Neural cell (in vitro differentiated cells): ENCODE measurements around the gene PEX7. TPM values are rescaled to one million over a fixed set of nuclear protein-coding genes. Genes with fewer than 3 reads are reported as not detected.

Experiments
- H2AFZ ChIP-seq: fragments of 200-600, 300-800 bp; sonication (generic), shearing (Covaris generic); 2 replicates; pipeline ENCODE4 v1.6.0; 2014; ENCODE audit warnings: low read depth, mild to moderate bottlenecking, antibody characterized with exemption, low read length, moderate library complexity
- H3F3A ChIP-seq: fragments of 200-600 bp; shearing (Covaris generic); 2 replicates; pipeline ENCODE4 v1.6.1; 2016; ENCODE audit warnings: mild to moderate bottlenecking, moderate library complexity, mixed read lengths, antibody characterized with exemption, low read length; ENCODE audit not compliant: insufficient read depth, poor library complexity, severe bottlenecking
- H3K27ac ChIP-seq: fragments of 200-600, 300-800 bp; sonication (generic), shearing (Covaris generic); 2 replicates; pipeline ENCODE4 v1.5.1; 2014; ENCODE audit warnings: mild to moderate bottlenecking, low read length, moderate library complexity
- H3K27me3 ChIP-seq: fragments of 300-800, 200-600 bp; sonication (generic), shearing (Covaris generic); 2 replicates; pipeline ENCODE4 v1.6.0; 2014; ENCODE audit warnings: mild to moderate bottlenecking, low read depth, low read length, moderate library complexity; ENCODE audit not compliant: insufficient read depth
- H3K36me3 ChIP-seq: fragments of 300-800, 200-600 bp; sonication (generic), shearing (Covaris generic); 2 replicates; pipeline ENCODE4 v1.5.1; 2014; ENCODE audit warnings: mild to moderate bottlenecking, antibody characterized with exemption, low read length, moderate library complexity; ENCODE audit not compliant: insufficient read depth
- H3K4me2 ChIP-seq: fragments of 300-800, 200-600 bp; sonication (generic), shearing (Covaris generic); 2 replicates; pipeline ENCODE4 v1.6.0; 2014; ENCODE audit warnings: mild to moderate bottlenecking, low read length
- H3K4me3 ChIP-seq: fragments of 300-800, 200-600 bp; sonication (generic), shearing (Covaris generic); 2 replicates; pipeline ENCODE4 v1.5.1; 2014; ENCODE audit warnings: mild to moderate bottlenecking, low read length, moderate library complexity
- H3K79me2 ChIP-seq: fragments of 200-600 bp; shearing (Covaris generic); replicated peaks from 2 replicates; pipeline ENCODE4 v1.6.0; 2014; ENCODE audit warnings: mild to moderate bottlenecking, low read length, moderate library complexity; ENCODE audit not compliant: insufficient read depth
- H3K9ac ChIP-seq: fragments of 300-800, 200-600 bp; sonication (generic), shearing (Covaris generic); 2 replicates; pipeline ENCODE4 v1.6.1; 2016; ENCODE audit warnings: mild to moderate bottlenecking, low read length, mixed read lengths
- H3K9me2 ChIP-seq: fragments of 200-600 bp; shearing (Covaris generic); 2 replicates; pipeline ENCODE4 v1.6.1; 2016; ENCODE audit warnings: mild to moderate bottlenecking, low read length, mixed read lengths; ENCODE audit not compliant: insufficient read depth
- H3K9me3 ChIP-seq: fragments of 200-600, 300-800 bp; sonication (generic), shearing (Covaris generic); 2 replicates; pipeline ENCODE4 v1.6.1; 2016; ENCODE audit warnings: mild to moderate bottlenecking, mixed run types, low read length, moderate library complexity, mixed read lengths
- H4K20me1 ChIP-seq: fragments of 200-600 bp; shearing (Covaris generic); 2 replicates; pipeline ENCODE4 v1.6.1; 2016; ENCODE audit warnings: mild to moderate bottlenecking, mixed run types; ENCODE audit not compliant: insufficient read depth
- EP300 ChIP-seq: fragments of 450-650 bp; conservative IDR thresholded peaks from 2 replicates; pipeline ENCODE4 v1.6.1; 2014; ENCODE audit warnings: antibody characterized with exemption, mild to moderate bottlenecking, moderate library complexity; ENCODE audit not compliant: poor library complexity, severe bottlenecking
- EZH2 ChIP-seq: fragments of 200-600, 300-800 bp; shearing (Covaris generic), sonication (generic); IDR thresholded peaks from 2 replicates; pipeline ENCODE4 v1.6.1; 2014; ENCODE audit warnings: antibody characterized with exemption, low read length, borderline replicate concordance, mild to moderate bottlenecking; ENCODE audit not compliant: insufficient read depth, poor library complexity, severe bottlenecking
- MXI1 ChIP-seq: fragments of 450-650 bp; conservative IDR thresholded peaks from 2 replicates; pipeline ENCODE4 v1.6.1; 2014; ENCODE audit warnings: antibody characterized with exemption, mild to moderate bottlenecking; ENCODE audit not compliant: poor library complexity, severe bottlenecking
- POLR2AphosphoS5 ChIP-seq: IDR thresholded peaks from 2 replicates; pipeline ENCODE4 v1.6.1; 2012
- RAD21 ChIP-seq: fragments of 450-650 bp; conservative IDR thresholded peaks from 2 replicates; pipeline ENCODE4 v1.6.1; 2014; ENCODE audit warnings: antibody characterized with exemption, mild to moderate bottlenecking, moderate library complexity
- SMC3 ChIP-seq: fragments of 450-650 bp; conservative IDR thresholded peaks from 2 replicates; pipeline ENCODE4 v1.6.1; 2014; ENCODE audit warnings: antibody characterized with exemption, mild to moderate bottlenecking, moderate library complexity; ENCODE audit not compliant: poor library complexity
- TAF1 ChIP-seq: IDR thresholded peaks from 2 replicates; pipeline ENCODE4 v1.6.1; 2012; ENCODE audit warnings: low read depth
- polyA plus RNA-seq: library from polyadenylated mRNA; depleted of rRNA; stranded (reverse); fragments of >200 nt; gene quantifications from 2 replicates; pipeline ENCODE4 v1.2.3, GENCODE V29; 2014
- TF ChIP-seq, protein P1 (sequence below): IDR thresholded peaks from 2 replicates; pipeline ENCODE4 v1.6.1; 2012; ENCODE audit warnings: borderline replicate concordance
- TF ChIP-seq, protein P2 (sequence below): fragments of 450-650 bp; IDR thresholded peaks from 2 replicates; pipeline ENCODE4 v1.5.1; 2014; ENCODE audit warnings: antibody characterized with exemption, mild to moderate bottlenecking, moderate library complexity; ENCODE audit not compliant: poor library complexity, severe bottlenecking

Gene PEX7
- polyA plus RNA-seq, 1 donor from 2014 or later, result 10.8 TPM

DNA sequence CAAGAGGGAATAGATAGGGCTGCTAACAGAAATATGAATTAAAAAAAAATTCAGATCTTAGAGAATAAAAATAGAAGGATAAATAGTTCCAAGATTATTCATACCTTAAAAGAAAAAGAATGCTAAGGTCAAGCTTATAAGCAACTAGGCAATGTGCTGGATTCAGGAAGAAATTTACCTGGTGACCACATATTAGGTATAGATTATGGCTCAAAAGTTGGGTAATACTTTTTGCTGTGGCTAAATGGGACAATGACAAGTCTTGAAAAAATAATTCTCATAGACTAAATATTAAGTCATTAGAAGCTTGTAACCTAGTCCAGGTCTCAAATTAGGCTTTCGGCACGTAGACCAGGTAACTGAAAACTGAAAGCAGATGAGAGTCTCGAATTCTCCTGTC is 47.3 kb upstream of the PEX7 start:
- no peak overlapping the region for H3K4me2 ChIP-seq
- H3K27ac ChIP-seq, result no peak overlapping the region
- TF ChIP-seq, protein P1, sequence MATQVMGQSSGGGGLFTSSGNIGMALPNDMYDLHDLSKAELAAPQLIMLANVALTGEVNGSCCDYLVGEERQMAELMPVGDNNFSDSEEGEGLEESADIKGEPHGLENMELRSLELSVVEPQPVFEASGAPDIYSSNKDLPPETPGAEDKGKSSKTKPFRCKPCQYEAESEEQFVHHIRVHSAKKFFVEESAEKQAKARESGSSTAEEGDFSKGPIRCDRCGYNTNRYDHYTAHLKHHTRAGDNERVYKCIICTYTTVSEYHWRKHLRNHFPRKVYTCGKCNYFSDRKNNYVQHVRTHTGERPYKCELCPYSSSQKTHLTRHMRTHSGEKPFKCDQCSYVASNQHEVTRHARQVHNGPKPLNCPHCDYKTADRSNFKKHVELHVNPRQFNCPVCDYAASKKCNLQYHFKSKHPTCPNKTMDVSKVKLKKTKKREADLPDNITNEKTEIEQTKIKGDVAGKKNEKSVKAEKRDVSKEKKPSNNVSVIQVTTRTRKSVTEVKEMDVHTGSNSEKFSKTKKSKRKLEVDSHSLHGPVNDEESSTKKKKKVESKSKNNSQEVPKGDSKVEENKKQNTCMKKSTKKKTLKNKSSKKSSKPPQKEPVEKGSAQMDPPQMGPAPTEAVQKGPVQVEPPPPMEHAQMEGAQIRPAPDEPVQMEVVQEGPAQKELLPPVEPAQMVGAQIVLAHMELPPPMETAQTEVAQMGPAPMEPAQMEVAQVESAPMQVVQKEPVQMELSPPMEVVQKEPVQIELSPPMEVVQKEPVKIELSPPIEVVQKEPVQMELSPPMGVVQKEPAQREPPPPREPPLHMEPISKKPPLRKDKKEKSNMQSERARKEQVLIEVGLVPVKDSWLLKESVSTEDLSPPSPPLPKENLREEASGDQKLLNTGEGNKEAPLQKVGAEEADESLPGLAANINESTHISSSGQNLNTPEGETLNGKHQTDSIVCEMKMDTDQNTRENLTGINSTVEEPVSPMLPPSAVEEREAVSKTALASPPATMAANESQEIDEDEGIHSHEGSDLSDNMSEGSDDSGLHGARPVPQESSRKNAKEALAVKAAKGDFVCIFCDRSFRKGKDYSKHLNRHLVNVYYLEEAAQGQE, result no peak
- TF ChIP-seq MXI1, result no peak
- TF ChIP-seq SMC3, result no peak
- TF ChIP-seq RAD21, result no peak
- TF ChIP-seq EP300, result no peak
- TF ChIP-seq EZH2, result no peak
- no peak for TF ChIP-seq POLR2AphosphoS5
- TF ChIP-seq, protein P2, sequence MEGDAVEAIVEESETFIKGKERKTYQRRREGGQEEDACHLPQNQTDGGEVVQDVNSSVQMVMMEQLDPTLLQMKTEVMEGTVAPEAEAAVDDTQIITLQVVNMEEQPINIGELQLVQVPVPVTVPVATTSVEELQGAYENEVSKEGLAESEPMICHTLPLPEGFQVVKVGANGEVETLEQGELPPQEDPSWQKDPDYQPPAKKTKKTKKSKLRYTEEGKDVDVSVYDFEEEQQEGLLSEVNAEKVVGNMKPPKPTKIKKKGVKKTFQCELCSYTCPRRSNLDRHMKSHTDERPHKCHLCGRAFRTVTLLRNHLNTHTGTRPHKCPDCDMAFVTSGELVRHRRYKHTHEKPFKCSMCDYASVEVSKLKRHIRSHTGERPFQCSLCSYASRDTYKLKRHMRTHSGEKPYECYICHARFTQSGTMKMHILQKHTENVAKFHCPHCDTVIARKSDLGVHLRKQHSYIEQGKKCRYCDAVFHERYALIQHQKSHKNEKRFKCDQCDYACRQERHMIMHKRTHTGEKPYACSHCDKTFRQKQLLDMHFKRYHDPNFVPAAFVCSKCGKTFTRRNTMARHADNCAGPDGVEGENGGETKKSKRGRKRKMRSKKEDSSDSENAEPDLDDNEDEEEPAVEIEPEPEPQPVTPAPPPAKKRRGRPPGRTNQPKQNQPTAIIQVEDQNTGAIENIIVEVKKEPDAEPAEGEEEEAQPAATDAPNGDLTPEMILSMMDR, result no peak
- no peak for TF ChIP-seq TAF1
- no peak overlapping the region for H3K9ac ChIP-seq
- no peak overlapping the region for H3K4me3 ChIP-seq
- H3K27me3 ChIP-seq, result no peaks in the 10 kb centered on the region
- no peaks in the 10 kb centered on the region for H3F3A ChIP-seq
- no peaks in the 10 kb centered on the region for H4K20me1 ChIP-seq
- no peaks in the 10 kb centered on the region for H3K79me2 ChIP-seq
- no peak overlapping the region for H2AFZ ChIP-seq
- H3K9me2 ChIP-seq, result no peaks in the 10 kb centered on the region
- no peaks in the 10 kb centered on the region for H3K36me3 ChIP-seq
- H3K9me3 ChIP-seq, result no peaks in the 10 kb centered on the region

DNA sequence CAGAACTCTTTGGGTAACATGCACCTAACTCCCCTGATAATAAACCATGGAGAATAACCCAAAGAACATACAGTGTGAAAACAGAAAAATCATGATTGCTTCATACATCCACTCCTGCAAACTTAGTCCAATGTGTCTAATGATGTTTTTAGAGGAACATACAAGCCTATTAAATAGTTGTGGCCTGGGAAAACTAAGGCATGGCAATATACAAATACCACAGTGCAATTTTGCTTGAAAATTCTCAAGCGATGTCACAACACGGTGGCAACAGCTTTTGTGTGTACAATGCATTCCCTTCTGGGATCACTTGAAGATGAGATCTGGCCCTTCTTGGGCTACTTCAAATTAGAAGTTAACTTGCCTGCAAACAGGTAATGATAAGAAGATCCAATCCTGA is 46.8 kb upstream of the PEX7 start:
- Histone ChIP-seq H4K20me1 (no peaks in the 10 kb centered on the region), H3K27me3 (no peaks in the 10 kb centered on the region), H3K9ac (no peak overlapping the region), H3K4me2 (no peak overlapping the region), H3K4me3 (no peak overlapping the region), H2AFZ (no peak overlapping the region), H3K27ac (no peak overlapping the region), H3K79me2 (no peaks in the 10 kb centered on the region), H3F3A (no peaks in the 10 kb centered on the region), H3K9me3 (no peaks in the 10 kb centered on the region), H3K36me3 (no peaks in the 10 kb centered on the region), H3K9me2 (no peaks in the 10 kb centered on the region)
- TF ChIP-seq EZH2 (no peak), RAD21 (no peak), EP300 (no peak), POLR2AphosphoS5 (no peak), TAF1 (no peak), SMC3 (no peak), MXI1 (no peak)
- TF ChIP-seq, protein P2, result no peak
- TF ChIP-seq, protein P1, result no peak
